ENCODE measurements around the gene EME1.
"Not testable (repeated sequence)": the region's sequence is repeated elsewhere in the genome, so short reads cannot be mapped to it uniquely, and the experiment has no call there.

The EME1 gene

GRCh38 chr17:50426472-50426782 is 53.4 kb downstream of the EME1 start:
- no peak for DNase-seq

- peak; percentile 54 to 79 (median 62) for DNase-seq
Observed at GRCh38 chr17:50426814-50427787, 54.1 kb downstream of the EME1 start.

GRCh38 chr17:50428126-50428525 is 55.1 kb downstream of the EME1 start:
- DNase-seq = not testable (repeated sequence)

GRCh38 chr17:50428831-50429424 is 55.9 kb downstream of the EME1 start:
- DNase-seq = no peak

GRCh38 chr17:50429793-50430192 is 56.8 kb downstream of the EME1 start:
- DNase-seq = no peak
